Measurements from ENCODE around the gene BCAP31.
A peak's percentile ranks its signal among the peaks of the same experiment; 100 is the strongest.

Gene BCAP31

DNA sequence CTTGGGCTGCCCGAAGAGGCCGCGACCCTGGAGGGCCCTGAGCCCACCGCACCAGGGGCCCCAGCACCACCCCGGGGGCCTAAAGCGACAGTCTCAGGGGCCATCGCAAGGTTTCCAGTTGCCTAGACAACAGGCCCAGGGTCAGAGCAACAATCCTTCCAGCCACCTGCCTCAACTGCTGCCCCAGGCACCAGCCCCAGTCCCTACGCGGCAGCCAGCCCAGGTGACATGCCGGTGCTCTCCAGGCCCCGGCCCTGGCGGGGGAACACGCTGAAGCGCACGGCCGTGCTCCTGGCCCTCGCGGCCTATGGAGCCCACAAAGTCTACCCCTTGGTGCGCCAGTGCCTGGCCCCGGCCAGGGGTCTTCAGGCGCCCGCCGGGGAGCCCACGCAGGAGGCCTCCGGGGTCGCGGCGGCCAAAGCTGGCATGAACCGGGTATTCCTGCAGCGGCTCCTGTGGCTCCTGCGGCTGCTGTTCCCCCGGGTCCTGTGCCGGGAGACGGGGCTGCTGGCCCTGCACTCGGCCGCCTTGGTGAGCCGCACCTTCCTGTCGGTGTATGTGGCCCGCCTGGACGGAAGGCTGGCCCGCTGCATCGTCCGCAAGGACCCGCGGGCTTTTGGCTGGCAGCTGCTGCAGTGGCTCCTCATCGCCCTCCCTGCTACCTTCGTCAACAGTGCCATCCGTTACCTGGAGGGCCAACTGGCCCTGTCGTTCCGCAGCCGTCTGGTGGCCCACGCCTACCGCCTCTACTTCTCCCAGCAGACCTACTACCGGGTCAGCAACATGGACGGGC is 1.0 kb upstream of the BCAP31 start:
- 80 to 82% methylated on average over 55 of the region's 55 CpGs for WGBS, 2 experiments
- H3K27me3 ChIP-seq (ENCODE audit: control insufficient read depth, insufficient read depth, low read length, poor library complexity, severe bottlenecking) = no peaks in the 10 kb centered on the region
- H3K9me3 ChIP-seq (ENCODE audit: control insufficient read depth, low read length) = no peaks in the 10 kb centered on the region
- H3K27ac ChIP-seq (ENCODE audit: insufficient read depth, low read depth, low read length, poor library complexity, severe bottlenecking) = no peak overlapping the region
- H3K36me3 ChIP-seq (ENCODE audit: control insufficient read depth, insufficient read depth, low read length) = no peaks in the 10 kb centered on the region
- peaks cover 9% of the 10 kb centered on the region for H3K4me1 ChIP-seq (ENCODE audit: control insufficient read depth, insufficient read depth, low read length)
- H3K4me3 ChIP-seq (ENCODE audit: insufficient read depth, low read depth, low read length) = peak overlapping the region; percentile 65

DNA sequence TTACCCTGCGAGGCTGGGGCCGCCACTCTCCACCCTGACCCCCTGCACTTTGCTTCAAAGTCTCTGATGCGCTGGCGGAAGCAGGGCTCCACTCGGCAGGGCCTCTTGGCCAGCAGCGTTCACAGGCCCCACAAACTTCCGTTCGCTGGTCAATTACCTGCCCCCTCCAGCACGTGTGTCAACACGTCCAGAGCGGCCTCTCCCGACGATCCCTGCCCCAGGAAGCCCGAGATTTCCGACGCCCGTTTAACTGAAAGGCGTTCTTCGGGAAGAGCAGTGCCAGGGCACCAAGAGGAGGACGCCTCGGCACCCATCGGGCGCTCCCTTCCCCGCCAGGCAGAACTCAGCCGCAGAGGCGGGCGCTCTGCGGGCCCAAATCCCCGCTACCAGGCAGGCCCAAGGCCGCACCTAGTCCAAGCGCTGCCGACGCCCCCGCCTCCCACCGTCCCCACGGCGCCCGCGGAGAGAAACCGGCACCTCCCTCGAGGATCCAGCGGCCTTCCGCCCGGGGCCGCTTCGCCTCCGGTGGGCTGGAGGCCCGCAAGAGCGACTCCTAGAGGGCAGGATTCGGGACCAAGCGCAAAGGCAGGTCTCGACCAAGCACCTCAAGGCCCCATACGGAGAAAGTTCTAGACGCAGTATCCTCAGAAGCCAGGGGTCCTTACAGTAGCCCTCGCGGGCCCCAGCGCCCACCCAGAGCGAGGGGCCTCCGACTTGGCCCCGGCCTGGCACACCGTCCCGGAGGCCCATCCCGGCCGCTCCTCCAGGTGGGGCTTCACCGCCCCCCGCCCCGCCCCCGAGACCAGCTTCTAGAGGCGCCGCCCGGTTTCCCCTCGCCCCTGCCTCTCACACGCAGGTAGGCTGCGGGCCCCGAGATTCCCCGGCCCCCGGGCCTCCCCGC is 586 bp downstream of the BCAP31 start:
- WGBS, 2 experiments = 0 to 1% methylated on average over 78 of the region's 78 CpGs
- Histone ChIP-seq H3K4me3 (ENCODE audit: insufficient read depth, low read depth, low read length) (peak overlapping the region; percentile 65), H3K4me1 (ENCODE audit: control insufficient read depth, insufficient read depth, low read length) (peaks cover 9% of the 10 kb centered on the region), H3K36me3 (ENCODE audit: control insufficient read depth, insufficient read depth, low read length) (no peaks in the 10 kb centered on the region), H3K27me3 (ENCODE audit: control insufficient read depth, insufficient read depth, low read length, poor library complexity, severe bottlenecking) (no peaks in the 10 kb centered on the region), H3K9me3 (ENCODE audit: control insufficient read depth, low read length) (no peaks in the 10 kb centered on the region), H3K27ac (ENCODE audit: insufficient read depth, low read depth, low read length, poor library complexity, severe bottlenecking) (peak overlapping the region; percentile 26)

DNA sequence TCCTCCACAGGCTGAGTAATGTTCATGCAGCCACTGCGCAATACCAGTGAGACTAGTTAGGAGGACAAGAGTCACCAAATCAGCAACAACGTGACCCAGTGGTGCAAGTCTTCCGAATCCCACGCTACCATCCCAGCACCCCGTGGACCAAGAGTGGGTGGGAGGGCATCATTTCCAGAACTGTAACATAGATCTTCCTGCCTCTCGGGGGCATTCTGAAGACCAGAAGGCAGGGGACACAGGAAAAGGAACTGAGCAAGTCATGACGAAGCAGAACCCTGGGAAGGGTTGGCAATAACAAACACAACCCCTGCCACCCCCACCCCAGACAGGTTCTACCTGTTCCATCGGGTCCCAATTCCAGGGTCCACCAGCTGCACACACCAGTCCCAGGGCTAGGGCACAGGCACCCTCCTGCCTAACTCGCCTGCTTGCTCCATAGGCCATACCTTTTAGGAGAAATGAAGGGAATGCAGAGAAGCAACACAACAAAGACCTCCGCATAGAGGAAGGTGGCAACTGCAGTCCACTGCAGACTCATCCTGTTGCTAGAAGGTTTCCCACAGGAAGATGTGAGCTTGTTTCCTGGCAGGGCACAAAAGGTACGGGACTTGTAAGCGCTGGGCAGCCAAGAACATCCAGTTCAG is 1.4 kb downstream of the BCAP31 start:
- Histone ChIP-seq H3K27ac (ENCODE audit: insufficient read depth, low read depth, low read length, poor library complexity, severe bottlenecking) (no peak overlapping the region), H3K9me3 (ENCODE audit: control insufficient read depth, low read length) (no peaks in the 10 kb centered on the region)
- 74 to 78% methylated on average over 12 of the region's 12 CpGs for WGBS, 2 experiments

DNA sequence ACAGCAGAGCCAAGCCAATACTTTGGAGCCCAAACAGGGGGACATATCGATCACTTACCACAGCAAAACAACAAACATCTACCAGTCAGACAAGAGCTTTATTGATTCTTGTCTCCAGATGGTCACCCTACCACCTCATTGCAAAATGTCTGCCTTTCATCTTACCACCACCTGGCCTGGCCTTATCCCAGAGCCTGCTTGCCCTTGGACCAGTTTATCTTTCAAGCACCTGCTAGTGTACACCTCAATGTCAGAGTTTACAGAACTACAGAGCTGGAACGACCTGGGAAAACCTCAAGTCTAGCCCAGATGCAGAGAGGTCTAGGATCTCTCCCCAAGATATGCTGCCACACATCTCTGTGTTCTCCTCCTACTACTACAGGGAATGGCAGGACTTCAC is 4.5 kb downstream of the BCAP31 start:
- Histone ChIP-seq H3K27me3 (ENCODE audit: control insufficient read depth, insufficient read depth, low read length, poor library complexity, severe bottlenecking) (no peaks in the 10 kb centered on the region), H3K36me3 (ENCODE audit: control insufficient read depth, insufficient read depth, low read length) (no peaks in the 10 kb centered on the region), H3K27ac (ENCODE audit: insufficient read depth, low read depth, low read length, poor library complexity, severe bottlenecking) (no peak overlapping the region), H3K4me1 (ENCODE audit: control insufficient read depth, insufficient read depth, low read length) (peaks cover 6% of the 10 kb centered on the region), H3K9me3 (ENCODE audit: control insufficient read depth, low read length) (no peaks in the 10 kb centered on the region), H3K4me3 (ENCODE audit: insufficient read depth, low read depth, low read length) (no peak overlapping the region)
- WGBS, 2 experiments = 90 to 98% methylated on average over 2 of the region's 2 CpGs

More for the DNA sequence above, 1.4 kb downstream of the BCAP31 start:
- H3K36me3 ChIP-seq (ENCODE audit: control insufficient read depth, insufficient read depth, low read length) = no peaks in the 10 kb centered on the region
- H3K4me1 ChIP-seq (ENCODE audit: control insufficient read depth, insufficient read depth, low read length) = peaks cover 9% of the 10 kb centered on the region
- H3K4me3 ChIP-seq (ENCODE audit: insufficient read depth, low read depth, low read length) = peak overlapping the region; percentile 65
- H3K27me3 ChIP-seq (ENCODE audit: control insufficient read depth, insufficient read depth, low read length, poor library complexity, severe bottlenecking) = no peaks in the 10 kb centered on the region

DNA sequence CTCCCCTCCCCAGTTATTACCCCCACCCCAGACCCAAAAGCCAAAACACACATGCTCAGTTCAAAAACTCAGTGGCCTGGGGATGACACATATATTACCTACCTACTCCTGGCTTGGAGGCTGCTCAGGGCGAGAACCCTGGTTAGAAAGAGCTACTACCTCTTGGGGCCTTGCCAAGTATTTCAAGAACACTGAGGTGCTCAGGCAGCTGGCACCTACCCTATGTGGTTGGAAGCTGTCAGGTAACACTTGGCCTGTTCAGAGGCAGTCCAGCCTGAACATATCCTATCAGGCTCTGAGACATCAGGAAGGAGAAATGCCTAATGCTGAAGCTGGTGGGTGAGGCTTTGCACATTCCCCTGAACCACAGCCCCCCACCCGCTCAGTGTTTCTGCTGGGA is 4.9 kb downstream of the BCAP31 start:
- Histone ChIP-seq H3K27ac (ENCODE audit: insufficient read depth, low read depth, low read length, poor library complexity, severe bottlenecking) (no peak overlapping the region), H3K27me3 (ENCODE audit: control insufficient read depth, insufficient read depth, low read length, poor library complexity, severe bottlenecking) (no peaks in the 10 kb centered on the region), H3K4me1 (ENCODE audit: control insufficient read depth, insufficient read depth, low read length) (peaks cover 6% of the 10 kb centered on the region), H3K9me3 (ENCODE audit: control insufficient read depth, low read length) (no peaks in the 10 kb centered on the region), H3K36me3 (ENCODE audit: control insufficient read depth, insufficient read depth, low read length) (no peaks in the 10 kb centered on the region), H3K4me3 (ENCODE audit: insufficient read depth, low read depth, low read length) (no peak overlapping the region)
- WGBS, 2 experiments = 96 to 97% methylated on average over 2 of the region's 2 CpGs

DNA sequence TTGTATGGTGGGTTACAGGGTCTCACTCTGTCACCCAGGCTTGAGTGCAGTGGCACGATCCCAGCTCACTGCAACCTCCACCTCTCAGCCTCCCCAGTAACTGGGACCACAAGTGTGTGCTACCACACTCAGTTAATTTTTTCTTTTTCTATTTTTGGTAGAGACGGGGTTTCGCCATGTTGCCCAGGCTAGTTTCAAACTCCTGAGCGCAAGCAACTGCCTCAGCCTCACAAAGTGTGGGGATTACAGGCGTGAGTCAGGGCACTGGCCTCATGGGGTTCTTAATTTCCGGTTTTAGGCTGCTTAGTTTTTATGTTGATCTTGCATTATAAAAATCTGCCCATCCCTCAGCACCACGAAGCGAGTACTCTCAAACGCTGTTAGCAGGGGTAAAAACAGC is 6.7 kb downstream of the BCAP31 start:
- WGBS, 2 experiments = 95 to 97% methylated on average over 9 of the region's 9 CpGs
- no peaks in the 10 kb centered on the region for H3K36me3 ChIP-seq (ENCODE audit: control insufficient read depth, insufficient read depth, low read length)

DNA sequence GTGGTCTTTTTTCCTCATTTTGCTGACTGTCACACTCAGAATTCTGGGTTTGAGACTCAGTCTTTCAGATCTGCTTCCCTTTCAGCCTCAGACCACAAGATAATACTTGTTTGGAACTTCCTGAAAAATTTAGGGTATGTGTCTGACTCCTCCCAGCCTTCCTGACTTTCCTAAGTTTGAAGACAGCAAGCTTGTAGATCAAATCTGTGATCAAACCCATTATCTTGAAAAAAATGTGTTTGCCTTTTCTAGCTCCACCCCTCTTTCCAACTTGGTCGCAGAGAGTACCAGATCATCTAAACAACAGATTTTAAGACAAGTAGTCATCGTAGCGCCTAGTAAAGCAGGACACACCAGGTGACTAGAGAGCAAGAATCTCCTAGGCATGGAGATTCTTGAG is 9.9 kb downstream of the BCAP31 start:
- Histone ChIP-seq H3K4me1 (ENCODE audit: control insufficient read depth, insufficient read depth, low read length) (no peaks in the 10 kb centered on the region), H3K27ac (ENCODE audit: insufficient read depth, low read depth, low read length, poor library complexity, severe bottlenecking) (no peak overlapping the region), H3K27me3 (ENCODE audit: control insufficient read depth, insufficient read depth, low read length, poor library complexity, severe bottlenecking) (no peaks in the 10 kb centered on the region), H3K9me3 (ENCODE audit: control insufficient read depth, low read length) (no peaks in the 10 kb centered on the region), H3K4me3 (ENCODE audit: insufficient read depth, low read depth, low read length) (no peak overlapping the region), H3K36me3 (ENCODE audit: control insufficient read depth, insufficient read depth, low read length) (no peaks in the 10 kb centered on the region)
- WGBS, 2 experiments = 96 to 97% methylated on average over 3 of the region's 3 CpGs

More for the DNA sequence above, 6.7 kb downstream of the BCAP31 start:
- Histone ChIP-seq H3K4me3 (ENCODE audit: insufficient read depth, low read depth, low read length) (no peak overlapping the region), H3K27me3 (ENCODE audit: control insufficient read depth, insufficient read depth, low read length, poor library complexity, severe bottlenecking) (no peaks in the 10 kb centered on the region), H3K9me3 (ENCODE audit: control insufficient read depth, low read length) (no peaks in the 10 kb centered on the region), H3K4me1 (ENCODE audit: control insufficient read depth, insufficient read depth, low read length) (peaks cover under 1% of the 10 kb centered on the region), H3K27ac (ENCODE audit: insufficient read depth, low read depth, low read length, poor library complexity, severe bottlenecking) (no peak overlapping the region)

DNA sequence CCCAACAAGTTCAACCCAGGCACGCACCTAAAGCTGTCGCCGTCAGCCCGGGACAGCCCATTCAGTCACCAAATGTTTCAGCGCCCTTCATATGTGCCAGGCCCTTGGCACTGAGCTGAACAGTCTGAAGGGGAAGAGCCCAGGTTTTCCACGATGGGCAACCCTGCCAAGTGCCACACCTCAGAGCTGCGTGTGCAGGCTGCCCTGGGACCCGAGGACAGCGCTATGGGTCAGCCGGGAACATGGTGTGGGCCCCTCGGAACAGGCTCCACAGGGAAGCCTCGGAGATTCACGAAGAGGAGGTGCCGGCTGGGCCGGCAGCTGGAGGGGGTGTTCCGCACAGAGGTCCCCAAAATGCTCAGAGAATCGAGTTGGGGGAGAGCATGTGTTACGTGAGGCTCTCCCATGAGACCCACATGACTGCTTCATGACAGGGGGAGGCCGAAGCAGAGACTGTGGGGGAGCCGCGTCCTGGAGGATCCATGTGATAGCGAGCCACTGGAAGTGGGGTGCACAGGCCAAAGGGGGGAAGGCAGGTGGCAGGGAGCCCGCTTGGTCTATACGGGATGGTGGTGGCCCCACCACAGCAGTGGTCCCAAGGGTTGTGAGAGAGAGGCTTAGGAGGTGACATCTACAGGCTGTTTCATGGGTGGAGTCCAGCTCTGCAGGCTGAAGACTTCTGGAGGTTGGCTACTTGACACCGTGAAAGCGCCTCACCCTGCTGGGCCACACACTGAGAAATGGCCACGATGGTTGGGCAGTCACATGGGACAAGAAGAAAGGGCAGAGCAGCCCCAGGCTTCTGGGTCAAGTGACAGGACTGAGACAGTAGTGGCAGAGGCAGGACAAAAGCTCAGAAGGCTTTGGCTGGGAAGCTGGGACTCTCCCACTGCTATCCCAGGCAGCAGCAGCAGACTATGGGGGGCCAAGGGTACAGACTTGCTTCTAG is 14.2 kb downstream of the BCAP31 start:
- WGBS, 2 experiments = 90 to 91% methylated on average over 27 of the region's 27 CpGs

DNA sequence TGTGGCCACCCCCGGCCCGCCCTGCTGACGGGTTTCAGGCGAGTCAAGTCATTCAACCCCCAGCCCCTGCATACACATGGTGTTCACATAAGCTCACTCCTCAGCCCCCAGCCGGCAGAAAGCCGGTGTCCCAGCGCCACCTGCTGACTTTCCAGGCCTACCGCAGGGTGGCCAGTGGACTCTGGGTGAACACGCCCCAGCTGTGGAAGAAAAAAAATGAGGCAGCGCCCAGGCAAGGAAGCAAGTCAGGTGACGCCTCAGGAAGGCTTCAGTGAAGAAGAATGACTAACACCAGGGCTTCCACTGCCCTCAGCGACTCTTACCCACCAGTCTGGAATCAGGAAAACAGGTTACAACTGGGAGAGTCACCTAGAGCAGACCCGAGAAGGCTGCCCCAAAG is 15.8 kb downstream of the BCAP31 start:
- no peak overlapping the region for H3K27ac ChIP-seq (ENCODE audit: insufficient read depth, low read depth, low read length, poor library complexity, severe bottlenecking)

More for the DNA sequence above, 14.2 kb downstream of the BCAP31 start:
- Histone ChIP-seq H3K4me1 (ENCODE audit: control insufficient read depth, insufficient read depth, low read length) (no peaks in the 10 kb centered on the region), H3K36me3 (ENCODE audit: control insufficient read depth, insufficient read depth, low read length) (no peaks in the 10 kb centered on the region), H3K27ac (ENCODE audit: insufficient read depth, low read depth, low read length, poor library complexity, severe bottlenecking) (no peak overlapping the region), H3K27me3 (ENCODE audit: control insufficient read depth, insufficient read depth, low read length, poor library complexity, severe bottlenecking) (no peaks in the 10 kb centered on the region), H3K4me3 (ENCODE audit: insufficient read depth, low read depth, low read length) (no peak overlapping the region), H3K9me3 (ENCODE audit: control insufficient read depth, low read length) (no peaks in the 10 kb centered on the region)

More for the DNA sequence above, 15.8 kb downstream of the BCAP31 start:
- no peaks in the 10 kb centered on the region for H3K9me3 ChIP-seq (ENCODE audit: control insufficient read depth, low read length)
- no peak overlapping the region for H3K4me3 ChIP-seq (ENCODE audit: insufficient read depth, low read depth, low read length)
- H3K4me1 ChIP-seq (ENCODE audit: control insufficient read depth, insufficient read depth, low read length) = no peaks in the 10 kb centered on the region
- WGBS, 2 experiments = 32 to 36% methylated on average over 13 of the region's 13 CpGs
- H3K27me3 ChIP-seq (ENCODE audit: control insufficient read depth, insufficient read depth, low read length, poor library complexity, severe bottlenecking) = no peaks in the 10 kb centered on the region
- H3K36me3 ChIP-seq (ENCODE audit: control insufficient read depth, insufficient read depth, low read length) = no peaks in the 10 kb centered on the region
